Naive thymus-derived CD8-positive, alpha-beta T cell (primary cell): ENCODE data around the gene MKI67. TPM values are rescaled to one million over a fixed set of nuclear protein-coding genes. Genes with fewer than 3 reads are reported as not detected.
A peak's percentile ranks its signal among the peaks of the same experiment; 100 is the strongest.

Experiments used
- ATAC-seq, 2 donors: fragments of 150-1000 bp; cut with Tn5 transposase in 1 of 2; sonication (Bioruptor Pico), chemical (Tn5 transposase) in 1 of 2; 1 replicate in 1 of 2; 2 replicates in 1 of 2; pipeline ENCODE4 v1.10.0; 2021; ENCODE audit warnings: mild to moderate bottlenecking in 2 of 2, moderate library complexity in 2 of 2
- POLR2A ChIA-PET: fragments of 350-600 bp; sonication (Branson Sonifier 250); formaldehyde crosslinking; loops from one replicate; lab custom pipeline; 2021; ENCODE audit warnings: antibody characterized with exemption; lab: Charles Lee
- DNase-seq, 10 donors: peaks; one replicate each; pipeline versions ENCODE4 v3.0.0 to v3.0.0-alpha.2; 2020 to 2022
- H3K27ac Mint-ChIP-seq, 10 donors: one replicate each; pipeline ENCODE4 v1.8.0; 2020 to 2022; ENCODE audit warnings: mild to moderate bottlenecking in 10 of 10, mixed read lengths in 10 of 10, moderate library complexity in 4 of 10, inconsistent platforms in 1 of 10
- H3K27me3 Mint-ChIP-seq, 5 donors: one replicate each; pipeline ENCODE4 v1.8.0; 2021 to 2022; ENCODE audit warnings: mixed read lengths in 5 of 5
- H3K36me3 Mint-ChIP-seq, 3 donors: one replicate each; pipeline ENCODE4 v1.8.0; 2020 to 2022; ENCODE audit warnings: mixed read lengths in 3 of 3, mild to moderate bottlenecking in 2 of 3, inconsistent platforms in 1 of 3
- H3K4me1 Mint-ChIP-seq, 4 donors: one replicate each; pipeline ENCODE4 v1.8.0; 2021 to 2022; ENCODE audit warnings: mixed read lengths in 4 of 4
- H3K4me3 Mint-ChIP-seq, 10 donors: one replicate each; pipeline ENCODE4 v1.8.0; 2020 to 2022; ENCODE audit warnings: mild to moderate bottlenecking in 10 of 10, mixed read lengths in 10 of 10, moderate library complexity in 6 of 10, inconsistent platforms in 1 of 10
- H3K9me3 Mint-ChIP-seq, 9 donors: one replicate each; pipeline ENCODE4 v1.8.0; 2020 to 2022; ENCODE audit warnings: mixed read lengths in 9 of 9, mild to moderate bottlenecking in 3 of 9, inconsistent platforms in 1 of 9, moderate library complexity in 1 of 9
- polyA plus RNA-seq, 3 donors: library from polyadenylated mRNA; unstranded; fragments of 300-500 nt; fragmentation: Illumina TruSeq; gene quantifications; one replicate each; pipeline ENCODE4 v1.2.3, GENCODE V29; 2021
- total RNA-seq, 8 experiments: library from RNA in 2 of 8; stranded (reverse) in 2 of 8; gene quantifications; one replicate each; pipeline ENCODE4 v1.2.3 and lab custom pipeline; 2021 to 2026

The MKI67 gene
- total and polyA plus RNA-seq, 5 experiments from 2014 or later: 0.08 to 2.4 (median 0.56) TPM; not detected in 1

DNA sequence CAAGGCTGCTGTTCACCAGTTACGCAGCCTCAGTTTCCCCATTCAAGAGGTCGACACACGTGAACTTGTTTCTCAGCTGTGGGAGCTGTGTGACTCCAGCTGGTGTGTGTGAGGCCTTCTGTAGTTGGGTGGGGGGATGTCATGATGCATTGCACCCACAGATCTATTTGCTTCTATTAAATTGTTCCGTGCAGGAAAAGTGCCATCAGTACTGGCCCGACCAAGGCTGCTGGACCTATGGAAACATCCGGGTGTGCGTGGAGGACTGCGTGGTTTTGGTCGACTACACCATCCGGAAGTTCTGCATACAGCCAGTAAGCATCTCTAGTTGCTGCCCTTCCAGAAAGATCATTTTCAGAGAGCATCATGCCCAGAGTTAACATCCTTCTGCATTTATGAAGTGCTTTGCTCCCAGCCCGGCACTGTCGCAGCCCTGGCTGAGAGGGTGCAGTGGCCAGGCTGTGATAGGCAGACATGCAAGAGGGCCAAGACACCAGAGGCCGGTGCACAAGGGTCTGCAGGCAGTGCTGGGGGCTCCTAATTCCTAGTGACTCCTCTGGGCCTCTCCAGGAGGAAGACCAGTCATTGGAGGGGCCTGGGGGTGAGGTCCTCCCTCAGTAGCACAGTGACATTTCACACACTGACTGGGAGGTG, 60.2 kb downstream of the MKI67 start:
- Mint-ChIP-seq H3K36me3 (peaks cover 14 to 53% (median 17%) of the 10 kb centered on the region in 3 donors), H3K27ac (peak overlapping the region in 3 of 10 donors; percentile 52 to 93 (median 74)), H3K9me3 (no peaks in the 10 kb centered on the region), H3K4me1 (peaks cover 41 to 69% (median 69%) of the 10 kb centered on the region in 4 donors), H3K27me3 (no peaks in the 10 kb centered on the region), H3K4me3 (peak overlapping the region in 5 of 10 donors; percentile 30 to 80 (median 50))
- peak in 1 of 10 donors; percentile 3 for DNase-seq
- POLR2A ChIA-PET: interaction anchor here (5.0 kb wide), 1 partner anchor 19 kb away, joined by 78 read pairs; no protein-coding TSS in a partner anchor
- no peak for ATAC-seq

DNA sequence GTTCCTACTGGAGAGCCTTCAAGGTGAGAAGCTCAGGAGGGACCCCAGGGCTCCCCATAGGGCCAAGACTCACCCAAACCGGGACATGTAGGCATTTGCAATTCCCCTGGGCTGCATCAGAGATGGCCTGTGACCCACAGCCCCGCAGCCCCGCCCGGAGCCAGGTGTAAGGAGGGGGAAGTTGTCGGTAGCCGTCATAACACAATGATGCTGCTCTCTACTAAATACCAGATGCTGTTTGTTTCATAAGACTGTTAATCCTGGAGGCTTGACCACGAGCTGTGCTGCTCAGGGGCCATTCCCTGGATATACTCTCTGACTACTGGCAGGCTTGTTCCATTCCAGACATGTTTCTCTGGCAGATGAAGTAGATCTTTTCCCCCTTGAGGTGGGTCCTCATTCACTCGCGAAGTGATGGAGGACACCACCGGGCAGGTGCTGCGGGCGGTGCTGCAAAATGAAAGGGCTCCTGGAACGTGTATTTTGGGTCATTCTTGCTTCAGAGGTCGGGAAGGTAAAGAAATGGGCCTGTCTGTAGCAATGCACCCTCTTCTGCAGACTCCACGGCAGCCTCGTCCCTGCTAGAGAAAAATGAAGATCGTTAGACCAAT, 61.1 kb downstream of the MKI67 start:
- Mint-ChIP-seq H3K4me1 (peaks cover 47 to 78% (median 78%) of the 10 kb centered on the region in 4 donors), H3K9me3 (no peaks in the 10 kb centered on the region), H3K36me3 (peaks cover 14 to 51% (median 17%) of the 10 kb centered on the region in 3 donors), H3K27ac (peak overlapping the region; percentile 22 to 93 (median 85)), H3K4me3 (peak overlapping the region; percentile 67 to 91 (median 80)), H3K27me3 (no peaks in the 10 kb centered on the region)
- POLR2A ChIA-PET: interaction anchor here (0.9 to 5.0 kb wide), 3 partner anchors 11 to 24 kb away, joined by 4 to 78 read pairs (median 8); no protein-coding TSS in a partner anchor
- no peak for DNase-seq
- peak in 1 of 2 donors; percentile 58 for ATAC-seq

DNA sequence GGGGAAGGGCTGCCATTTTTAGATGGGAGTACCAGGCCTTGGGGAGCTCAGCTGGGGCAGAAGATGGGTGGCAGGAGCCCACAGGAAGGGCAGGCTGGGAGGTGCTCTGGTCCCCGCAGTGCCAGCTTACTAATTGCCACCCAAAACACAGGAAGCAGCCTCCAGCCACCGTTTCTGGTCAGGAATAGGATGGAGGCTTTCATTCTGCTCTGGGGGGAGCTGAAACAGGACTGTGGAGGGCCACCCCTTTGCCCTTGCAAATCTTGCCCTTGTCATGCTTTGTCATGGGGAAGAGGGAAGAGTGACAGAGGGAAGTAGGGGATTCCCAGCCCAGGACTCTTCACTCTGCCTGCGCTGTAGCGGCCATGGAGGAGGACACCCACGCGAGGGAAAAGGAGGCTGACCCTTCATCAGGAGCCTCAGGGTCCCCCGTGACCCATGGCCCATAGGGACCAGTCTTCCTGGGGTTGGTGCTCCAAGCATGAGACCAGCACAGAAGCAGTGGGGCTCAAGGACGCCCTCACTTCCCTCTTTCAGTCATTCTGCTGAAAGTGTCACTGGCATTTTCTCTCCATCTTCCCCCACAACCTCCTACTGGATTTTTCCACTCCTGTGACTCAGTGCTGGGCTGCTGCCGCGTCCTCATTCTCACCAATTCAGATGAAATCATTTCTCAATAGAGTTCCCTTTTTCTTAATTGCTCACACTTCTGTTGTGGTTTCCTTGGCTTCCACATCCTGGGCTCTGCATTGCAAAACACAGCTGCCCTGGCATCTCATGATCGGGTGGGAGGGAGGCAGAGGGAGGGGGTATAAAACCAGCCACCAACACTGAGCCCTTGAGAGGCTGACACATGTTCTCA, 61.9 kb downstream of the MKI67 start:
- H3K4me1 Mint-ChIP-seq: peaks cover 53 to 83% (median 81%) of the 10 kb centered on the region in 4 donors
- peaks cover 14 to 46% (median 17%) of the 10 kb centered on the region in 3 donors for H3K36me3 Mint-ChIP-seq
- peak overlapping the region; percentile 67 to 91 (median 80) for H3K4me3 Mint-ChIP-seq
- peak overlapping the region; percentile 67 to 95 (median 88) for H3K27ac Mint-ChIP-seq
- no peaks in the 10 kb centered on the region for H3K27me3 Mint-ChIP-seq
- DNase-seq: peak in 9 of 10 donors; percentile 29 to 81 (median 64)
- H3K9me3 Mint-ChIP-seq: no peaks in the 10 kb centered on the region
- POLR2A ChIA-PET: interaction anchor here (0.7 to 5.0 kb wide), 5 partner anchors 10 to 29 kb away, joined by 3 to 78 read pairs (median 4); no protein-coding TSS in a partner anchor
- ATAC-seq: peak; percentile 71 to 77

DNA sequence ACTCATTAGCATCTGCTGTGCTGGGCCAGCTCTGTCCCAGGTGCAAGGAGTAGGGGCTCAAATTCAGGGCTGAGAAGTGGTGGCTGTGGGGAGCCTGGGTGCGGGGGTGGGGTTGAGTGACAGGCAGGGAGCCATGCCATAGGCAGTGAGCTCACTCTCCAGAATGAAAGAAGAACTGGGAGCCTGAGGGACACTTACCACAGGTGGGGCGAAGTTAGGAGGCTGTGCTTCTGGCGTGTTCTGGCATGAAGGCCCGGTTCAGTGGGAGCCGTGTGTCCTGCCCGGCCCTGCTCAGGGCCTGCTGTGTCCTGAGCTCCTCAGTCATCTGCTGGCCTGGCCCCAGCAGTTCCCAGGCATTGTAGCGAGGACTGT, 62.5 kb downstream of the MKI67 start:
- Mint-ChIP-seq H3K4me3 (peak overlapping the region; percentile 67 to 88 (median 80)), H3K9me3 (no peaks in the 10 kb centered on the region), H3K27ac (peak overlapping the region; percentile 62 to 95 (median 88)), H3K4me1 (peaks cover 59 to 86% (median 84%) of the 10 kb centered on the region in 4 donors), H3K27me3 (no peaks in the 10 kb centered on the region), H3K36me3 (peaks cover 14 to 44% (median 17%) of the 10 kb centered on the region in 3 donors)
- no peak for ATAC-seq
- DNase-seq: no peak
- POLR2A ChIA-PET: interaction anchor here (0.7 to 5.0 kb wide), 4 partner anchors 16 to 29 kb away, joined by 3 to 78 read pairs (median 6); no protein-coding TSS in a partner anchor

DNA sequence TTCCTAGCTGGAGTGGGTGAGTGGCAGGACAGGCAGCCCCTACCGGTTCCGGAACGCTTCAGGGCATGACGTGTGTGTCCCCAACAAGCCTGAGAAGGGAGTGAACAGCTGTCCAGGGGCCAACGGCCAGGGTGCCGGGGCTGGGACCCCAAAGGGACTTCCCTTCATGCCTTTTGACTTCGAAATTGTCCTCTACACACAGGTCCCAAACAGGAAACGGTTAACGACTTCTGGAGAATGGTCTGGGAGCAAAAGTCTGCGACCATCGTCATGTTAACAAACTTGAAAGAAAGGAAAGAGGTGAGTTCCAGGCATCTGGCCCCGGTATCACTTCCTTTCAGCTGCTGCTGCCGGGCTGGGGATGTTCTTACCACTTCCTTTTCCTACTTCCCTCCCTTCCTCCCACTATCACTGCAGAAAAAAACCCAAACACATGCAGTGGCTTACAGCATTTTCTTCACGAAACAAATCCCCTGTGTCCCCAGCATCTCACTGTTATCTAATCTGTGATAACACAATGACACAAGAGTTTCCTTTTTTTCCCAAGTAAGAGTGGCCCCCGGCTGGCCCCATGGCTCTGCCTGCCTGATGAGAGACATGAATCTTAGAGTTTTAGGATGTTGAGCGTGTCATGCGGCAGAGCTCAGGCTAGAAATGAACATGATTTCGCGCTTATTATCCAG, 63.2 kb downstream of the MKI67 start:
- H3K4me1 Mint-ChIP-seq: peaks cover 61 to 92% (median 91%) of the 10 kb centered on the region in 4 donors
- POLR2A ChIA-PET: interaction anchor here (0.8 to 5.0 kb wide), 4 partner anchors 9 to 22 kb away, joined by 6 to 78 read pairs (median 8); no protein-coding TSS in a partner anchor
- H3K9me3 Mint-ChIP-seq: no peaks in the 10 kb centered on the region
- no peaks in the 10 kb centered on the region for H3K27me3 Mint-ChIP-seq
- ATAC-seq: peak; percentile 67 to 73
- H3K27ac Mint-ChIP-seq: peak overlapping the region; percentile 80 to 95 (median 88)
- DNase-seq: peak in 9 of 10 donors; percentile 32 to 77 (median 56)
- peak overlapping the region; percentile 67 to 88 (median 80) for H3K4me3 Mint-ChIP-seq
- peaks cover 14 to 43% (median 17%) of the 10 kb centered on the region in 3 donors for H3K36me3 Mint-ChIP-seq

DNA sequence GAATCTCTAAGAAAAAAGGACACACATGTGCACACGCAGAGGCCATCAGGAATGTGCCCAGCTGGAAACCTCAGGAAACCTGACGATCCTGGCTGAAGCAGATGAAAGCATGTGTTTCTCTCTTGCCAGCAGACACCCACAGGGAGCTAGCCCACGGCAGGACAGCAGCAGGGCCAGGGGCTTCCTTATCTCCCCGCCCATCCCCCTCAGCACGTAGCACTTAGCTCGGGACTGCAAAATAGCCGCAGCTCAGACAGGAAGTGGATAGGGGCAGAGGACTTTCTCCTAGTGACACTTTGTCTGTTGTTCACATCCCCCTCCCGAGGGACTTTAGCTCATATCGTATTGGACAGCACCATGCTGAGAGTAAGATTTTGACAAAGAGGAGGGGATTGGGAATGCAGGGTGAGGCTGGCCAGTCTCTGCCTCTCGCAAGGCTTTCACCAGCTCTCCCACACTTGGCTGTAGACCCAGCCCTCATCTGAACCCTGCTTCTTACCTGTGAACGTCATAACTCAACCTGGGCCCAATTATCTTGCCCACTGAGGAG, 63.8 kb downstream of the MKI67 start:
- DNase-seq (peak in 1 of 10 donors; percentile 22), ATAC-seq (no peak)
- Mint-ChIP-seq H3K36me3 (peaks cover 14 to 44% (median 19%) of the 10 kb centered on the region in 3 donors), H3K9me3 (no peaks in the 10 kb centered on the region), H3K4me3 (peak overlapping the region; percentile 67 to 88 (median 80)), H3K27me3 (no peaks in the 10 kb centered on the region), H3K27ac (peak overlapping the region; percentile 80 to 95 (median 88)), H3K4me1 (peaks cover 63 to 97% (median 91%) of the 10 kb centered on the region in 4 donors)
- POLR2A ChIA-PET: interaction anchor here (0.8 to 5.0 kb wide), 4 partner anchors 10 to 22 kb away, joined by 6 to 78 read pairs (median 8); no protein-coding TSS in a partner anchor

DNA sequence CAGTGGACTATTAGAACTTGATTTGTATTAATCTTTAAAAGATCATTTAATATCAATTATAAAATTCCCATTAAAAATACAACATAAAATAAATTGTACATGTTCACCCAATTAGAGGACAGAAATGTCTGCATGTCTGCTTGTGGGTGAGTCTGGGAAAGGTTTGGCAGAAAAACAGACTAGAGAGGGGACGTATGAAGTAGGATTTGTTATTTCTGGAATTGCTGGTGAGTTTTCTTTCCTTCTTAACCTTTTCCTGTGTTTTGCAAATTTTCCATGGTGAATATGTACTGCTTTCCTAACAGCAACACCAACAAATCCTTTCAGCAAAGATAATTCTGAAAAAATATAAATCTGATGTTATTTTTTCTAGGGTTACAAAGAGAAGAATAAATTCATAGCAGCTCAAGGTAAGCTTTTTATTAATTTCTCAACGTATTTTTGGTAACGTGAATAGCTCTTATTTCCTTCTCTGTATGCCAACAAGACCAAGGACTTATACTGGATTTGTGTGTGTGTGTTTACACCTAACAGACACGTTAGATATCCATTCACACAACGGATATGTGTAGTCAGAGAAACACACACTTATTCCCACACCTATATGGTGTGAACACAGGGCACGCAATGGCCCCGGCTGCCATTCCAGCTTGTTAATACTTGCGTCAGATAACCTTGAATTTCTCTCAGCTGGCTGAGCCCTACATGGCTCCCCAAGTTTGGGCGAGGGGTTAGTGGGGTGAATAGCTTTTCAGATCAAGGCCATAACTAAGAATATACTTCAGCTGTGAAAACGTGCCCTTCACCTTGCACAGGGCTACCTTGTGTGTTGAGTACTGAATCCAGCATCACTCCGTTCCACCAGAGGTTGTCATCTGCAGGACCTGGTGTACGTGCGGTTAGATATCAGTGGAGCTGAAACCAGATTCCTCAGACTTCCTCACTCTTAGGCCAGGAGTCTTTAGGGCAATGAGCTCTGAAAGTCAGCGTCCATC, 64.6 kb downstream of the MKI67 start:
- no peak for DNase-seq
- Mint-ChIP-seq H3K9me3 (no peaks in the 10 kb centered on the region), H3K36me3 (peaks cover 7 to 43% (median 13%) of the 10 kb centered on the region in 3 donors), H3K27ac (peak overlapping the region; percentile 69 to 95 (median 87)), H3K4me1 (peaks cover 55 to 89% (median 83%) of the 10 kb centered on the region in 4 donors), H3K27me3 (no peaks in the 10 kb centered on the region), H3K4me3 (peak overlapping the region; percentile 48 to 88 (median 78))
- POLR2A ChIA-PET: interaction anchor here (1.8 to 5.0 kb wide), 2 partner anchors 9 to 14 kb away, joined by 7 to 78 read pairs; no protein-coding TSS in a partner anchor
- no peak for ATAC-seq

DNA sequence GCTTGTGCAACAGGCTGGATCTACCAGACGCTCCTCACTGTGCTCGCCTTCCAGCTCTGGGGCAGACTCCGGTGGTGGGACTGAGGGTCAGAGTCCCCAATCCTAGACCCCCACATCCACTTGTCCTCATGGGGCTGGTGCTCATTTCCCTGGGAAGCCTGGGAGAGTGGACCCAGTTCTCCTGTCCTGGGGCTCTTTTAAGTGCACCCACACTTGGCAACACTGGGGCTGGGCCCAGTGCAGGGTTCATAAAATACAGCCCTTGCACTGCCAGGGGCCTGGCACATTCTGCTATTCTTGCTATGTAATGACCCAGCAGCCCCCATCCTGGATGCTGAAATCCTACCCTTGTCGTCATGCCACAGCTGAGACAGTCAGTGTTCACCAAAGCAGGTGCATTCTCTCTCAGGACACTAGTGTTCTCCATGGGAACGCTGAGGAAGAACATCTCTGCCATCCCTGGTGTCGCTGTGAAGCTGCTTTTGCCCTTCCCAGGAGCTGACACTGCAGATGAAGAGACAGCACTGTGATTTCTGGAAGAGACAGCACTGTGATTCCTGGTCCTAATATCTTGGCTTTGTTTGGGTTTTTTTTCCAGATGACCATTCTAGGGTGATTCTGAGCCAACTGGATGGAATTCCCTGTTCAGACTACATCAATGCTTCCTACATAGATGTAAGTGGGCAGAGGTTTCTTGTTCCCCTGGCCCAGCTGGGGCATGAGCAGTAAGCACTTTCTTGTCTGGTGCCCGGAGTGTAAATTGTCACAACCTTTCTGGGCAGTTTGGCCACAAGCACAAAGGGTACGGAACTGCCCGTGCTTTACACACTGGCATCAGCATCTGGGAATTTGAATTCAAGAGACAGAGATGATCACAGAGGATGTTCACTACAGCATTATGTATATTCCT, 65.6 kb downstream of the MKI67 start:
- H3K4me3 Mint-ChIP-seq: peak overlapping the region in 4 of 10 donors; percentile 12 to 41 (median 28)
- no peak for DNase-seq
- POLR2A ChIA-PET: interaction anchor here (3.4 to 5.0 kb wide), 2 partner anchors 12 to 13 kb away, joined by 24 to 78 read pairs; no protein-coding TSS in a partner anchor
- no peak for ATAC-seq
- no peaks in the 10 kb centered on the region for H3K27me3 Mint-ChIP-seq
- H3K4me1 Mint-ChIP-seq: peaks cover 54 to 81% (median 73%) of the 10 kb centered on the region in 4 donors
- peak overlapping the region; percentile 34 to 93 (median 83) for H3K27ac Mint-ChIP-seq
- peaks cover 4 to 43% (median 14%) of the 10 kb centered on the region in 3 donors for H3K36me3 Mint-ChIP-seq
- no peaks in the 10 kb centered on the region for H3K9me3 Mint-ChIP-seq

DNA sequence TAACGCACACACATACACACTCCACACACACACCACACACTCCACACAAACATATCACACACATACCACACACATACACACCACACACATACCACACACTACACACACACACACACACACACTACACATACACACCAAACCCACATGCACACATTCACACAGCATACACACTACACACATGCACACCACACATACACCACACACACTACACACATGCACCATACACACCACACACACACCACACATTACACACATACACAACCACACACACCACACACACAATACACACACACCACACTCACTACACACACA, 66.3 kb downstream of the MKI67 start:
- H3K27ac Mint-ChIP-seq: peak overlapping the region; percentile 34 to 93 (median 90)
- no peaks in the 10 kb centered on the region for H3K27me3 Mint-ChIP-seq
- DNase-seq (no peak), ATAC-seq (no peak)
- H3K9me3 Mint-ChIP-seq: no peaks in the 10 kb centered on the region
- POLR2A ChIA-PET: interaction anchor here (3.4 kb wide), 1 partner anchor 12 kb away, joined by 24 read pairs; no protein-coding TSS in a partner anchor
- peaks cover 48 to 79% (median 68%) of the 10 kb centered on the region in 4 donors for H3K4me1 Mint-ChIP-seq
- H3K36me3 Mint-ChIP-seq: peaks cover 4 to 43% (median 14%) of the 10 kb centered on the region in 3 donors
- H3K4me3 Mint-ChIP-seq: peak overlapping the region in 7 of 10 donors; percentile 12 to 64 (median 41)
